HEK293T (cell line): ENCODE data around the gene ASB14.

Source experiments
- CTCF ChIA-PET: fragments of 350-600 bp; formaldehyde crosslinking; extraction: SDS; loops from one replicate; lab custom pipeline; 2021; ENCODE audit warnings: antibody characterized with exemption, inconsistent platforms; lab: Yijun Ruan, JAX
- POLR2A ChIA-PET: fragments of 350-600 bp; formaldehyde crosslinking; extraction: SDS; loops from one replicate; lab custom pipeline; 2020; ENCODE audit warnings: antibody characterized with exemption, inconsistent platforms; lab: Yijun Ruan, JAX
- DNase-seq: peaks from one replicate; pipeline ENCODE4 v3.0.0; 2012; ENCODE audit warnings: mixed read lengths; ENCODE audit errors: extremely low spot score
- ARNT ChIP-seq: fragments of 450-650 bp; IDR thresholded peaks from 2 replicates; pipeline ENCODE4 v1.6.1; 2017; ENCODE audit warnings: mild to moderate bottlenecking
- BHLHE40 ChIP-seq: fragments of 450-650 bp; IDR thresholded peaks from 2 replicates; pipeline ENCODE4 v1.6.1; 2016; ENCODE audit warnings: mild to moderate bottlenecking, moderate library complexity, borderline replicate concordance
- CTBP1 ChIP-seq: fragments of 450-650 bp; IDR thresholded peaks from 2 replicates; pipeline ENCODE4 v1.6.1; 2016; ENCODE audit warnings: borderline replicate concordance
- ELF4 ChIP-seq: fragments of 450-650 bp; IDR thresholded peaks from 2 replicates; pipeline ENCODE4 v1.6.1; 2017; ENCODE audit warnings: antibody characterized with exemption
- FOXA1 ChIP-seq: fragments of 450-650 bp; IDR thresholded peaks from 2 replicates; pipeline ENCODE4 v1.6.1; 2016; ENCODE audit warnings: mild to moderate bottlenecking
- FOXK2 ChIP-seq: fragments of 450-650 bp; IDR thresholded peaks from 2 replicates; pipeline ENCODE4 v1.6.1; 2016; ENCODE audit warnings: mild to moderate bottlenecking
- FOXM1 ChIP-seq: fragments of 450-650 bp; IDR thresholded peaks from 2 replicates; pipeline ENCODE4 v1.6.1; 2017; ENCODE audit warnings: mild to moderate bottlenecking, borderline replicate concordance
- HDGF ChIP-seq: fragments of 450-650 bp; IDR thresholded peaks from 2 replicates; pipeline ENCODE4 v1.6.1; 2017; ENCODE audit warnings: antibody characterized with exemption, borderline replicate concordance
- L3MBTL2 ChIP-seq: fragments of 450-650 bp; conservative IDR thresholded peaks from 2 replicates; pipeline ENCODE4 v1.6.1; 2016; ENCODE audit warnings: mild to moderate bottlenecking
- LEF1 ChIP-seq: fragments of 450-650 bp; IDR thresholded peaks from 2 replicates; pipeline ENCODE4 v1.6.1; 2017; ENCODE audit warnings: mild to moderate bottlenecking, borderline replicate concordance
- NFRKB ChIP-seq: fragments of 450-650 bp; IDR thresholded peaks from 2 replicates; pipeline ENCODE4 v1.6.1; 2016; ENCODE audit warnings: mild to moderate bottlenecking, moderate library complexity
- PKNOX1 ChIP-seq: fragments of 450-650 bp; IDR thresholded peaks from 2 replicates; pipeline ENCODE4 v1.6.1; 2016
- SP1 ChIP-seq: fragments of 450-650 bp; IDR thresholded peaks from 2 replicates; pipeline ENCODE4 v1.6.1; 2017
- SUZ12 ChIP-seq: fragments of 450-650 bp; IDR thresholded peaks from 2 replicates; pipeline ENCODE4 v1.6.1; 2016; ENCODE audit warnings: mild to moderate bottlenecking
- TARDBP ChIP-seq: fragments of 450-650 bp; IDR thresholded peaks from 2 replicates; pipeline ENCODE4 v1.6.1; 2016
- ZNF384 ChIP-seq: fragments of 450-650 bp; IDR thresholded peaks from 2 replicates; pipeline ENCODE4 v1.6.1; 2016

Gene ASB14

GRCh38 chr3:57279685-57280084, 12.8 kb downstream of the ASB14 start:
- no peak for DNase-seq
- POLR2A ChIA-PET = no interaction called here
- CTCF ChIA-PET = interaction anchor here (0.6 kb wide), 1 partner anchor 7 kb away, joined by 3 read pairs; no protein-coding TSS in a partner anchor
- no peak for TF ChIP-seq L3MBTL2
- no peak for TF ChIP-seq NFRKB
- no peak for TF ChIP-seq SUZ12
- no peak for TF ChIP-seq ELF4
- TF ChIP-seq HDGF = no peak
- TF ChIP-seq TARDBP = no peak
- TF ChIP-seq BHLHE40 = no peak
- TF ChIP-seq LEF1 = no peak
- TF ChIP-seq PKNOX1 = no peak
- TF ChIP-seq ZNF384 = no peak
- TF ChIP-seq CTBP1 = no peak
- no peak for TF ChIP-seq SP1
- no peak for TF ChIP-seq FOXA1
- no peak for TF ChIP-seq FOXK2
- no peak for TF ChIP-seq FOXM1
- no peak for TF ChIP-seq ARNT

- TF ChIP-seq L3MBTL2 (no peak), LEF1 (no peak), ARNT (no peak), FOXA1 (no peak), ZNF384 (no peak), ELF4 (no peak), HDGF (no peak), SUZ12 (no peak), TARDBP (no peak), PKNOX1 (no peak), BHLHE40 (no peak), SP1 (no peak)
- ChIA-PET POLR2A (no interaction called here), CTCF (no interaction called here)
- DNase-seq = no peak
Observed at GRCh38 chr3:57278237-57278636, 14.2 kb downstream of the ASB14 start.

GRCh38 chr3:57275393-57275792, 17.1 kb downstream of the ASB14 start:
- ChIA-PET POLR2A (no interaction called here), CTCF (no interaction called here)
- TF ChIP-seq SP1 (no peak), CTBP1 (no peak), SUZ12 (no peak), FOXM1 (no peak), FOXK2 (no peak), ELF4 (no peak), BHLHE40 (no peak), NFRKB (no peak), LEF1 (no peak), PKNOX1 (no peak), HDGF (no peak), ZNF384 (no peak), ARNT (no peak), TARDBP (no peak), FOXA1 (no peak)
- no peak for DNase-seq

- POLR2A ChIA-PET = no interaction called here
- TF ChIP-seq NFRKB = no peak
- TF ChIP-seq ELF4 = no peak
- no peak for TF ChIP-seq LEF1
- no peak for TF ChIP-seq L3MBTL2
- TF ChIP-seq FOXM1 = no peak
- TF ChIP-seq HDGF = no peak
- TF ChIP-seq SUZ12 = no peak
- TF ChIP-seq PKNOX1 = no peak
- TF ChIP-seq ZNF384 = no peak
- no peak for TF ChIP-seq FOXK2
- no peak for TF ChIP-seq TARDBP
- TF ChIP-seq ARNT = no peak
- DNase-seq = no peak
- CTCF ChIA-PET = no interaction called here
Observed at GRCh38 chr3:57274845-57275244, 17.6 kb downstream of the ASB14 start.

GRCh38 chr3:57268416-57268815, 24.1 kb downstream of the ASB14 start:
- TF ChIP-seq L3MBTL2 (no peak), ZNF384 (no peak), ELF4 (no peak), FOXA1 (no peak), BHLHE40 (no peak), HDGF (no peak), CTBP1 (no peak), NFRKB (no peak)
- POLR2A ChIA-PET = no interaction called here
- CTCF ChIA-PET = no interaction called here
- no peak for DNase-seq

GRCh38 chr3:57261929-57262328, 30.6 kb downstream of the ASB14 start:
- no peak for TF ChIP-seq FOXA1
- no peak for TF ChIP-seq BHLHE40
- TF ChIP-seq CTBP1 = no peak
- TF ChIP-seq FOXK2 = no peak
- TF ChIP-seq ELF4 = no peak
- no peak for TF ChIP-seq SUZ12
- TF ChIP-seq HDGF = no peak
- TF ChIP-seq NFRKB = no peak
- TF ChIP-seq ZNF384 = no peak
- TF ChIP-seq TARDBP = no peak
- no peak for TF ChIP-seq ARNT
- no peak for TF ChIP-seq LEF1
- no peak for TF ChIP-seq SP1
- TF ChIP-seq PKNOX1 = no peak
- no peak for TF ChIP-seq L3MBTL2
- CTCF ChIA-PET = no interaction called here
- POLR2A ChIA-PET = no interaction called here
- DNase-seq = no peak
